ENCODE measurements around the gene IRAK2.

Gene IRAK2

DNA sequence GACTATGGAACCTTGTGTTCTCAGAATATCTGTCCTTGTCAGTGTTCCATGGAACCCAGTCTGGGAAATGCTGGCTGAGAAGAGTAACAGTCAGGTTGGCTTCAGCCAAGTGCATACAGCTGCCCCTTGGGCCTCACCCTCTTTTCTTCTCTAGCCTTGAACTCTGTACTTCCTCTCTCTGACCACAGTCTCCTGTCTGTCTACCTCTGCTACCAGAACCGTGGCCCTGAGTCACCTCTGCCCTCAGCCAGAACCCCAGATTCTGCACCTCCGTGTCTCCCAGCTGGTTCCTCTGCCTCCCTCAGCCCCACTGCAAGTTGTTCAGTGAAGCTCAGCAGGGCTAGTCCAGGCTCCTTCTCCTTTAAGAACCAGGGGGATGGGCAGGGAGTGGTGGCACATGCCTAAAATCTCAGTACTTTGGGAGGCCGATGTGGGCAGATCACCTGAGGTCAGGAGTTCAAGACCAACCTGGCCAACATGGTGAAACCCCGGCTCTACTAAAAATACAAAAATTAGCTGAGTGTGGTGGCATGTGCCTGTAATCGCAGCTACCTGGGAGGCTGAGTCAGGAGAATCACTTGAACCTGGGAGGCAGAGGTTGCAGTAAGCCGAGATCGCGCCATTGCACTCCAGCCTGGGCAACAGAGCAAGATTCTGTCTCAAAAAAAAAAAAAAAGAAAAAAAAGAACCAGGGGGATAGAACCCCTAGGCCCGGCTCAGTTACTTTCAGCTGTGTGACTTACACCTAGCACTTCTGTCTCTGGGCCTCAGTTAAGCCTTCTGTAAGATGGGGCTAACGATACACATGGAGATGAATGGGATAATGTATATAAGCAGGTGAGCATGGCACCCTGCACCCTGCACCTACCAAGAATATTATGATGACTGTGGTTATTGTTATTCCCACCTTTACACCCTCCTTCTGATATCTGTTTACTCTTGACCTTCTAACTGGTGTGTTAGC lies 59.2 kb downstream of the IRAK2 start:
- DNase-seq (ENCODE audit: low read depth in 2 of 2): no peak

GRCh38 chr3:10224794-10225665 lies 60.3 kb downstream of the IRAK2 start:
- peak; percentile 30 to 33 for DNase-seq (ENCODE audit: low read depth in 2 of 2)

DNA sequence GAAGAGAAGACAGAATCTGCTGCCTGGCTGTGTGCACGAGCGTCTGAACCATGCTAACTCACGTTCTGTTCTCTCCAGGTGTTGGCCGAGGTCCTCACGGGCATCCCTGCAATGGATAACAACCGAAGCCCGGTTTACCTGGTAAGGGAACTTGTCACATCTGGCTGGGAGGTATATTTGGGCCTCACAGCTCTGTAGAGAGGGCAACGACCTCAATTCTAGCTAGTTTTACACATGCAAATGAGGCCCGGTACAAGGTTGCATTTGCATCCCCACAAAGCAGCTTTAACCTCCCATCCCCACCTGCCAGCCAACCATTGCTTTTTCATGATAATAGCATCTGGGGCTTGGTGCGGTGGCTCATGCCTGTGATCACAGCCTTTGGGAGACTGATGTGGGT lies 61.6 kb downstream of the IRAK2 start:
- no peak for DNase-seq (ENCODE audit: low read depth in 2 of 2)

- no peak for DNase-seq (ENCODE audit: low read depth in 2 of 2)
These were observed 63.7 kb downstream of the IRAK2 start for GRCh38 chr3:10228248-10228950.

- DNase-seq (ENCODE audit: low read depth in 2 of 2): no peak
These were observed 64.9 kb downstream of the IRAK2 start for GRCh38 chr3:10229576-10229975.

- DNase-seq (ENCODE audit: low read depth in 2 of 2): no peak
These were observed 67.4 kb downstream of the IRAK2 start for GRCh38 chr3:10232137-10232536.

GRCh38 chr3:10233988-10234387 lies 69.3 kb downstream of the IRAK2 start:
- DNase-seq (ENCODE audit: low read depth in 2 of 2): no peak

DNA sequence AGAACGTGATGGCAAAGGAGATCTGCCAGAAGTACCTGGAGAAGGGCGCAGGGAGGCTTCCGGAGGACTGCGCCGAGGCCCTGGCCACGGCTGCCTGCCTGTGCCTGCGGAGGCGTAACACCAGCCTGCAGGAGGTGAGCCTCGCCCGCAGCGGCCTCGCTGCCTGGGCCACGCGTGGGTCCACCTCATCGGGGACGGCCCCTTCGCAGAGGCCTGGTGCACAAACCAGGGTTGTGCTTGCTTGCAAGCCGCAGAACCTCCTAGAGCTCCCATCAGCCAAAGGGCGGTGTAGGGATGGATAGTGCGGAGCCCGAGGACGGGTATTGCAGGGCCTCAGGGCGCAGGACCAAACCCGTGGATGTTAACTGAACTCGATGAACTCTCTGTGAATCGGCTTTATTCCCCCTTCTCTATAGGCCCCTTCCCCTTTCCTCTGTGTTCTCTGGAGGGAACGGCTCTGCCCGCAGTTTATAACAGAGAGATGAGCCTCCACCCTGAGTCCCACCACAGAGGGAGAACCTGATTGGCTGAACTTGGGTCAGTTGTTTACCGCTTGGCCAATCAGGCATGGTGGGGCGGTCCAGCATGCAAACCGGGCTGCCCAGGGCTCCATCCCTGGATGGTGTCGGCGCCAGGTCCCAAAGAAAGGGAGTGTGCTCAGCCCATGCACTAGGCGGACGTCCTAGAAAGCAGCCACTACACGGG lies 70.0 kb downstream of the IRAK2 start:
- no peak for DNase-seq (ENCODE audit: low read depth in 2 of 2)

DNA sequence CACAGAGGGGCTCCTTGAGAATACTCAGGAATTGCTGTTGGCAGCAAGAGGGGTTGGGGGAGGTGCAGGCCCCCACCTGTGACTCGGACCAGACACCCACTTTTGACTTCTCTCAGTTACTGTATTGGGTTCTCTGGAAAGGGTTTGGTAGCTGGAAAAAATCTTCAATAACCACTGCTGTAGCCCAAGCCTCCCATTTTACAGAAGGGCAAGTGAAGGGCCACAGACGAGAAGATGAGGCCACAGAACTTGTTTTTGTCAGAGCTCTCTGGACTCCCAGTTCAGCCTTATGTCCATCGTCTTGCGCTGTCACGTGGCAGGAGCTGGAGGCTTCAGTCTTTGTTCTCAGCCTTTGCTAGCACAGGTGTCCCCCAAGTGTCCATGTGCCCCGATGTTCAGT lies 70.8 kb downstream of the IRAK2 start:
- DNase-seq (ENCODE audit: low read depth in 2 of 2): no peak

DNA sequence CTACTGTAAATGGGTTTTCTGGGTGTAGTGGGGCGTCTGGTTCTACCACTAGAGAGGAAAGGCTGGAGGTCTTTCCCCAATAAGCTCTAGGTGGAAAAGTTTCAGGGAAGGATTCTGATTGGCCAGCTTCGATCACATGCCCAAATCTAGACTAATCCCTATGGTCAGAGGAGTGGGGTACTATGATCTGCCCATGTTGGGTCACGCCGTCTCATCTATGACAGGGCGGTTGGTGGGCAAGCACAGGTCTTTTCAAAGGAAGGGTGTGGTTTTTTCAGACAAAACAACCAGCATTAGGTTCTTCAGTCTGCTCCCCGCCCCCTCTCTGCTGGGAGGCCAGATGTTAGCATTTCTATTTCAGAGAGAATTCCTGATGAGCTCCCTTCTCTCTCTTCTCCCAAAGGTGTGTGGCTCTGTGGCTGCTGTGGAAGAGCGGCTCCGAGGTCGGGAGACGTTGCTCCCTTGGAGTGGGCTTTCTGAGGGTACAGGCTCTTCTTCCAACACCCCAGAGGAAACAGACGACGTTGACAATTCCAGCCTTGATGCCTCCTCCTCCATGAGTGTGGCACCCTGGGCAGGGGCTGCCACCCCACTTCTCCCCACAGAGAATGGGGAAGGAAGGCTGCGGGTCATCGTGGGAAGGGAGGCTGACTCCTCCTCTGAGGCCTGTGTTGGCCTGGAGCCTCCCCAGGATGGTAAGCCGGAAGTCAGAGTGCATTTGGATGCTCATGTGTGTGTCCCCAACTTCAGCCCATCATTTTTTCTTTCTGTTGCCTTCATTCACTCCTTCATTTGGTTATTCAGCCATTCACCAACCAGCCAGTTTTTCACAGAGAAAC lies 73.8 kb downstream of the IRAK2 start:
- DNase-seq (ENCODE audit: low read depth in 2 of 2): no peak

DNA sequence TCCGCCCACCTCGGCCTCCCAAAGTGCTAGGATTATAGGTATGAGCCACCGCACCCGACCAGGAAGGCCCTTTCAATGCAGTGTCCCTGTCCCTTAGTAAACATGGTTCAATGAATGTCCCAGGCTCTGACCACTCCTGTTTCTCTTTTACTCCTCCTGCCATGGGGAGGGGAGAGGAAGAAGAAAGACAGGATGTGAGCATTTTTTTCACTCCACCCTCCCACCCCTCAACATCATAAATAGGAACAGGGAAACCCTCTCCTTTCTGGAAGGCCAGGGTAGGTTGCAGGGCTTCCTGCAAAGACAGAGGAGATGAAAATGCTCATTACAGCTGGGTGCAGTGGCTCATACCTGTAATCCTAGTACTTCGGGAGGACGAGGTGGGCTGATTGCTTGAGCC lies 76.1 kb downstream of the IRAK2 start:
- no peak for DNase-seq (ENCODE audit: low read depth in 2 of 2)

DNA sequence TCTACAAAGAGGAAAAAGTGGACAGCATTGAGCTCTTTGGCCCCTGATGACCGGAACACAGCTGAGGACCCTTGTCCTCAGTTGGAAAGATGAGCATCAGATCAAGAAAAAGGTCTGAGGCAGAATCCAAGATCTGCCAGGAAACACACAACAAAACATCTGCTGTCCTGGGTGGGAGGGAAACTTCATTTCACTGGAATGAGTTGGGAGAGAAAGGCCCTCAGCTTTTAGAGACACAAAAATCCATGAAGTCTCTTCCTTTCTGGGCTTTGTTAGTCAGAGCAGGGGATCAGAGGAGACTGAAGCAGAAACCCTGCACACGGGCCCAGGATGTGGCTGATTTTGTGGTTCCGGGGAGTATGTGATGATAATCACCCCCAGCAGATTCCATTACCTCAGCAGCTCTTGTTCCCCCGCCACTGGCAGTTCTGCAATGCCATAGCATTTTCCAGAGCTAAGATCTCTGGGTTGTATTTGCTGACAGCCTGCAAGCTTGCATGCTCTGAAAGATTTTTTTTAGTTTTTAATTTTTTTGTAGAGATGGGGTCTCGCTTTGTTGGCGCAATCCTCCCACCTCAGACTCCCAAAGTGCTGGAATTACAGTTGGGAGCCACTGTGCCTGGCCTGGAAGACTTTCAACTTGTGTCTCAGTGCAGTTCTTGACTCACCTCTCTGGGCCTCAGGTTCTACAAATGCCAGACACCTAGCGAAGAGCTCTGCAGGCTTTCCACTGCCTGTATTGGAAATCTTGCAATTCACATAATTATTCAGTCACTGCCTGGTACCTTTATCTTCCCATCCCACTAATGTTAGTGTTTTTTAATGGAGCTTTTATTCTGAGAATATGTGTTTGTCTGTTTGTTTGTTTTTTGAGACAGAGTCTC lies 77.7 kb downstream of the IRAK2 start:
- DNase-seq (ENCODE audit: low read depth in 2 of 2): peak; percentile 34 to 57

- no peak for DNase-seq (ENCODE audit: low read depth in 2 of 2)
These were observed 79.3 kb downstream of the IRAK2 start for GRCh38 chr3:10244009-10244408.

DNA sequence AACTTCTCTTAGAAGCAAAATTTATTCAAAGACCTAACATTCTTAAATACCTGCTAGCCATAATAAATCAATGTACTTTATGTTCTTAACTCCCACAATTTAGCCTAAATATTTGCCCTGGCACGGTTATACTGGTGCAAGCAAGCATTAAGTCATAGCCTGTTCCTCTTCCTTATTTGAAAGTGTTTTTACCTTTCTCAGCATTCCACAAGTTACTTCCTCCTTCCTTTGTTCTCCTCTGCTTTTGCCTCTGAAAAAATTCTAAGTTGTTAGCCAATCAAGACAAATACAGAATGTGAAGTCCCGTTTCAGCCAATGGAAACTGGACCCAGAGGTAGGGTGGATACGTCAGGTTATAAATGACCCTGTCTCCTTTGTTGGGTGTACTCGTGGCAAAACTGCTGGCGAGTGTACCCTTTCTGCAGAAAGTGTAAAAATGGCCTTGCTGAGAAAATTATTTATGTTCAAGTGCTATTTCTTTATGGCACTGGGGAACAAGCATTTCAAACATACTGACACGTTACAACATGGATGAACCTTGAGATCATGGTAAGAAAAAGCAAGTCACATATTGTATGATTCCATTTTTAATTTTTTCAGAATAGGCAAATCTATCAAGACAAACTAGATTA lies 80.5 kb downstream of the IRAK2 start:
- DNase-seq (ENCODE audit: low read depth in 2 of 2): no peak

- no peak for DNase-seq (ENCODE audit: low read depth in 2 of 2)
These were observed 83.0 kb downstream of the IRAK2 start for GRCh38 chr3:10247679-10248183.

GRCh38 chr3:10248184-10248983 lies 83.7 kb downstream of the IRAK2 start, which contains the start of gene TATDN2:
TSS of gene TATDN2 (plus strand) at chr3:10248459. CDS start at chr3:10249201, 742 bp downstream.
- DNase-seq (ENCODE audit: low read depth in 2 of 2): peak; percentile 76 to 84

- no peak for DNase-seq (ENCODE audit: low read depth in 2 of 2)
These were observed 84.4 kb downstream of the IRAK2 start for GRCh38 chr3:10248984-10249748.

Data from stimulated activated CD8-positive, alpha-beta memory T cell treated with anti-CD3 and anti-CD28 coated beads, Interleukin-7, amount 100 ng/mL, for 1 hour (primary cell).